ENCODE measurements around the gene COX6A1.

DNA sequence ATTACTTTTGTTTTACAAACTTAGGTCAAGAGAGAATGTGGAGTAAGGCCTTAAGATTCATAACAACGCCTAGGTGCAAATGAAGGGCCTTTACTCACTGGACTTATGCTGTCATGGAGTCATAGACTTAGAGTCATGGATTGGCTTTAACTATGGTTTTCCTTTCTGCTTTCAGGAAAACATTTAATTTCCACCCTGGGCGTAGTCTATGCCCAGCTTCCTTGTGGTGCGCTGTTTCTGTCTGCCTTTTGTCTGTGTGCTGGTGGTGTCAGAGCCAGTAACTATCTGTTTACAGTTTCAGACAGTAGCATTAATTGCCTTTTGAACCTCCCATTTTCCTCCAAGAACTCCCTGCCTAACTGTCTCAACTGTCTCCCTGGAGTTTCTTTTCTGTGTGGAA, 31.8 kb upstream of the COX6A1 start:
- TF ChIP-seq POLR2AphosphoS5 (IDR thresholded peaks at IDR 0.05; ENCODE audit: borderline replicate concordance, low read depth, low read length) = no peak
- TF ChIP-seq EZH2 (IDR thresholded peaks at IDR 0.05) = no peak
- no peak for TF ChIP-seq FOXP2 (optimal IDR thresholded peaks at IDR 0.05; ENCODE audit: control extremely low read depth, extremely low read length, insufficient read depth)

All from SK-N-MC (cell line).